GM12801 (cell line): Measurements from ENCODE around the gene MBLAC1.

Source experiments
- CTCF ChIP-seq: IDR thresholded peaks from one replicate; pipeline ENCODE4 v1.5.1; 2011; ENCODE audit warnings: control low read depth; ENCODE audit not compliant: insufficient read length; ENCODE audit errors: extremely low read depth

The MBLAC1 gene

GRCh38 chr7:100154651-100155491 is 28.1 kb downstream of the MBLAC1 start:
- no peak for TF ChIP-seq CTCF

GRCh38 chr7:100155553-100156317 is 29.0 kb downstream of the MBLAC1 start:
- TF ChIP-seq CTCF: no peak

- TF ChIP-seq CTCF: no peak
Observed at GRCh38 chr7:100156331-100157068, 29.7 kb downstream of the MBLAC1 start.

DNA sequence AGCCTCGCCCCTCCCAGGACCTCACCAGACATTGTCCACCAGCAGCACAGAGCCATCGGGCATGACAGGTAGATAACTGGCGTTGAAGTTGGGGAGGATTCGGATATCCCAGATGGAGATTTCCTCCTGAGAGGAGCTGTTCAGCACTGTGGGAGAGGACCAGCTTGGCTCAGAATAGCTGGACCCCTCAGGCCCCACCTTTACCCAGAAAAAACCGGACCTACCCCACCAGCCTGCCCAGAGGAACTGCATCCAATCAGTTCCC is 30.2 kb downstream of the MBLAC1 start:
- TF ChIP-seq CTCF: no peak

DNA sequence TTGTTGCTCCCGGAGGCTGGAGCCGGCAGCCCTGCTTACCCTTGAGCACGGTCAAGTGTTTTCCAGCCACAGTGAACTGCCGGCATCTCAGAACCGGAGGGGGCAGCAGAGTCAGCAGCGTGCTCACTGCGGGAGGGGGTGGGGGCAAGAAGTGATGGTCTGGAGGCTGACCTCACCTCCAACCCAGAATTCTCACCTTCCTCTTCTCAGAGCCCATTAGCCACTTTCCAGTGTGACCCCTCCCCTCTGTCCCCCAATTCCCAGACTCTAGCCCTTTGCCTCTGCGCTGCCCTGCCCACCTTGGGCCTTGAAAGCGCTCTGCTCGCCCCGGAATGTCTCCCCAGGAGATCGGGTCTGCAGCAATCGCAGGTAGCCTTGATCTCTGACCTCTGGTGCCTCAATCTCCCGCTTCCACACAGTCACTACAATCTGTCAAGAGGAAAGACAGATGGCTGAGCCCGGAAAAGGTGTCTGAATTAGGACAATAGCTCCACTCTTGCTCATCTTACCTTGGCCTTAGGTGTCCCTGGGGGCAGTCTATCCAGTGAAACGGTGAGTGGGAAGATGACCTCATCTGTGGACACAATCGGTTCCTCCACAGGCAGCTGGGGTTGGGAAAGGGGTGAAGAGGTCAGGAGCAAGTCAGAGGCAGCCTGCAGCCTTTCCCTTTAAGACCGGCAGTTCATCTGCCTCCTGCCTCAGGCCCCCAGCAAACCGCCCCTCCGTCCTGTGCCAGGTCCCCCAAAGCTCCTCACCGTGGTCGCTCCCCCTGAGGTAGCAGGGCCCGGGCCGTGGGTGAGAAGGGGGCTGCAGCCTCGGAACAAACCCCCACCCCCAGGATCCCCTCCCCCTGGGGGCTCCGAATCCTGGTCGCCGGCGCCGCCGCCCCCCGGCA is 30.8 kb downstream of the MBLAC1 start:
- no peak for TF ChIP-seq CTCF

DNA sequence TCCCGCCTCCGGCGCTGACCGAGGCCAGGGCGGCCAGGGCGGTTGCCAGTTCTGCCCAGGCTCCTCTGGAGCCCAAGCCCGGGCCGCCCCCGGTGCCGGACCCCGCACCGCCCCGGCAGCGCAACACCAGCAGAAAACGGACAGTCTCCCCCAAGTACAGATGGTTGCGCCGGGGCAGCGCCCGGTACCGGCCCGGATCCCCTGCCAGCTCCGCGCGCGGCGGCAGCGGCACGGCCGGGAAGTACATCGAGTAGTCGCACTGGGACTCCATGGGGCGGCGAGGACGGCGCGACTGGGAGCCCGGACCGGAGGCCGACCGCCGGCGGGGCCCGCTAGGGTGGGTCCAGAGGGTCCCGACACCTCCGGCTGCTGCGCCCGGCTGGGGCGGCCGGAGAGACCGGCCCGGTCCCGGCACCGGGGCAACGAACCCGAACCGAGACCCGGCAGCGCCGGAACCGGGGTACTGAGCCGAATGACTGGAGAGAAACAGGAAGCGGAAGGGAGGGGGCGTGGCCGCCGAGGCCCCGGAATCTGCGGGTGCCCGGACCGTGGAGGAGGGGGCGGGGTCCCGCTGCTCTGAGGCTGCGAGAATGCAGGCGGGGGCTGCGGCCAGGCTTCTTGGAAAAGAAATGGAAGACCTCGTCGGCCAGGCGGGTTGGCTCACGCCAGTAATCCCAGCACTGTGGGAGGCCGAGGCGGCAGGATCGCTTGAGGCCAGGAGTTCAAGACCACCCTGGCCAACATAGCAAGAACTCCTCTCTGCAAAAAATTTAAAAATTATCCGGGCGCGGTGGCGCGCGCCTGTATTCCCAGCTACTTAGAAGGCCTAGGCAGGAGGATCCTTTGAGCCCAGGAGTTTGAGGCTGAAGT is 31.7 kb downstream of the MBLAC1 start, which contains the start of gene TRAPPC14:
Gene TRAPPC14 (minus strand): TSS at position 495 of the 870 bp plus-strand sequence. CDS start 224 bp downstream, at position 271.
- no peak for TF ChIP-seq CTCF
